ENCODE data around the gene PRR35.
"Not testable (repeated sequence)": the region's sequence is repeated elsewhere in the genome, so short reads cannot be mapped to it uniquely, and the experiment has no call there.

PRR35 gene

GRCh38 chr16:582614-583331, 22.6 kb downstream of the PRR35 start:
- no peak for DNase-seq

GRCh38 chr16:583470-583814, 23.2 kb downstream of the PRR35 start:
- no peak for DNase-seq

GRCh38 chr16:583815-584591, 23.8 kb downstream of the PRR35 start:
- no peak for DNase-seq

GRCh38 chr16:585351-585750, 25.2 kb downstream of the PRR35 start:
- no peak for DNase-seq

- no peak for DNase-seq
These were observed 26.0 kb downstream of the PRR35 start for GRCh38 chr16:586047-586644.

GRCh38 chr16:586645-587590, 26.7 kb downstream of the PRR35 start:
- no peak for DNase-seq

GRCh38 chr16:588639-588888, 28.4 kb downstream of the PRR35 start:
- DNase-seq, result peak; percentile 40

- DNase-seq, result peak; percentile 97
These were observed 28.9 kb downstream of the PRR35 start for GRCh38 chr16:588889-589657.

- peak; percentile 97 for DNase-seq
These were observed 29.5 kb downstream of the PRR35 start, which contains the start of gene RAB40C for GRCh38 chr16:589658-590187. Gene RAB40C, plus strand, starts transcription at chr16:590066. Its CDS starts 226 bp downstream, at chr16:590292.

GRCh38 chr16:590188-590814, 30.1 kb downstream of the PRR35 start:
- no peak for DNase-seq

GRCh38 chr16:590815-591200, 30.6 kb downstream of the PRR35 start:
- DNase-seq, result no peak

- DNase-seq, result no peak
These were observed 31.0 kb downstream of the PRR35 start for GRCh38 chr16:591231-591630.

GRCh38 chr16:591892-592517, 31.8 kb downstream of the PRR35 start:
- no peak for DNase-seq

GRCh38 chr16:592518-593306, 32.5 kb downstream of the PRR35 start:
- DNase-seq, result no peak

- no peak for DNase-seq
These were observed 33.2 kb downstream of the PRR35 start for GRCh38 chr16:593406-593805.

- DNase-seq, result no peak
These were observed 33.6 kb downstream of the PRR35 start for GRCh38 chr16:593807-594206.

GRCh38 chr16:595094-595528, 34.9 kb downstream of the PRR35 start:
- no peak for DNase-seq

- DNase-seq, result no peak
These were observed 35.9 kb downstream of the PRR35 start for GRCh38 chr16:595942-596735.

GRCh38 chr16:596736-597060, 36.5 kb downstream of the PRR35 start:
- no peak for DNase-seq

GRCh38 chr16:597655-598054, 37.5 kb downstream of the PRR35 start:
- not testable (repeated sequence) for DNase-seq
